NCI-H1436 (cell line): ENCODE results near the gene OLFML1.

Source experiments
- DNase-seq: peaks from one replicate; lab custom pipeline; 2025; lab: John Stamatoyannopoulos, UW

Gene OLFML1

DNA sequence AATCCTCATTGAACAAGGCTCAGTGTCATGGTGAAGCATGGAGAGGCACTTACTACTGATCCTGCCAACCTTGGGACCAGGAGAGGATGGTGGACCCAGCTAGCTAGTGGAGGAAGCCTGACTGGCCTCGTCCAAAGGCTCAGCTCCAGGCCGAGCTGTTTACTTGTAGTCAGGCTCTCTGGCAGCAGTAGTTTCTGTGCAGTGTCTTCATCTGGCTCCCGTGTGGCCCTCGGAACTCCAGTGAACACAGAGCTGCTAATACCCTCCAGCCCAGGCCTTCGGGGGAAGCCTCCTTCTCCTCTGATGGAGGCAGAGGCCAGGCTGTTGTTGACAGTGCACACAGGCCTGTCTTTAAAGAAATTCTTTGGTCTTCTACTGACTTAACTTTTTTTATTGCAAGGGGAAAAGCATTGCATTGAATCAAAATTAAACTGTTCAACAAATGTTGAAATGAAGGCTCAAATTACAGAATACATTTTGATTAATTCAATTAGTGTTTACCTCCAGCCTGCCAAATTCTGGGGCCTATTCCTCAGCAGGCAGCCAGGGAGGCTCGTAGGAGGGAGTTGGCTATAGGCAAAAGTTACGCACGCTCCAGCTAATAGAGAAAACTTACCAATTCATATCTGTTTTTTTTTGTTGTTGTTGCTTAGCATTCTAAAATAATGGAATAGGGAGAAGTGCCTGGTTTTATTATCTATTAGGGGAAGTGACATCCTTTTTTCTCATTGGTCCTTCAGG lies 47.3 kb downstream of the OLFML1 start:
- DNase-seq: no peak

DNA sequence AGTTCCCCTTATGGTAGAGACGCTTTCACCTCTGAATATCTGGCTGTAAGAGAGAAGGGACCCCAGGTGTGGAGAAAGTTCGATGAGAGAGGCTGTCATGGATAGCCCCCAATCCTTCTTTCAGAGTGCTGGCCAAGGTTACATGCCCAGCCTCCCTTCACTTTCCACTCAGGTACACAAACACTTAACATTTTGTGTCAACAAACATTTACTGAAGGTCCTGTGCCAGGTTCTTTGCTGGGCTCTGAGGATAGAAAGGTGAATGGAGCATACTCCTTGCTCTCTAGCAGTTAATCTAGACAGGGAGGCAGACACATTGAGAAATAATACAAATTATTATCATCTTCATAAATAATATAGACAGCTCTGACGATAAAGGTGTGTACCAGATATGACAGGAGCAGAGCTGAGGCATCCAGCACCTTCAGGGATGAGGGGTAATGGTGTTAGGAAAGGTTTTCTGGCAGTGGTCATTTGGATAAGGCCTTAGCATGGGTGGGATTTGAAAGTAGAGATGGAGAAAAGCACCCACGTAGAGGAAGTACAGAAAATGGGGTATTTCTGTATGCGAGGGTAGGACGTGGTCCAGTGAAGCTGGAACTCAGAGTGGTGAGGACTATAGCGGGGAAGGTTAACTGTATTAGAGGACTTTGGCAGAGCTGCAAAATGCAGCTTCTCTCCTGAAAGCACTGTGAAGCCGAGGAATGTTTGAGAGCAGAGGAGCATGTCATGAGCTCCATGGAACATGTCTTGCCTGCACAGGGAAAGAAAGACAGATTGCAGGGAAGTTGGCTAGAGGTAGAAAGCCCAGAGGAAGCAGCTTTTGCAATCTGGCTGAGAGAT lies 48.1 kb downstream of the OLFML1 start:
- no peak for DNase-seq

DNA sequence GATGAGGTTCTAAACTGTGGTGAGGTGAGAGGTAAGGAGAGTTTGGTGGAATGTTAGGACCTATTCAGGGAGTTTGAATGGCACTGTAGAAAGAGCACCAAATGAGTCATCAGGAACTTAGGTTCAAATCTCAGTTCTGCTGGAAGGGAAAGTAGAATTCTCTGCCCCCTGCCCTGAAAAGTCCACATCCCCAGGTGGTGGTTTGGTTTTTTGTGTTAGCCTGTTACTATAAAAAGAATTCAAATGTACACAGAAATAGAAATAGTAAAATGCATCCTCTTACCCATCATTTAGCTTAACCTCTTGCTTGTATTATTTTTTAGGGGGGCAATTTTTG lies 48.7 kb downstream of the OLFML1 start:
- no peak for DNase-seq

DNA sequence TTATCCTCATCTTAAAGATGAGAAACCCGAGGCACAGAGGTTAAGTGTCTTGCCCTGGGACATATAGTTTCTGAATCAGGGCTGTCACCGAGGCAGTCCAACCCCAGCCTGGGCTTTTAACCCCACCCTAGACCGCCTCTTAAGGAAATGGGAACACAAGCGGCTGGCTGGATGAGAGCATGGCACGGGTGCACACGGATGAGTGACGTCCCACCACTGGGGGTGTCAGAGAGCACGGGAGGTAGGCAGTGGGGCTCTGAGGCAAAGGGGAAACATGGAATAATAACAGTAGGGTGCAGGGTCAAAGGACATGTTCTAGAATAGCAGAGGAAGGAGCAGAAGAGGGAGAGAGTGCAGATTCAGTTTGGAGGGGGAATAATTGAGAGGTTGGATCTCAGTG lies 50.8 kb downstream of the OLFML1 start:
- DNase-seq: no peak

DNA sequence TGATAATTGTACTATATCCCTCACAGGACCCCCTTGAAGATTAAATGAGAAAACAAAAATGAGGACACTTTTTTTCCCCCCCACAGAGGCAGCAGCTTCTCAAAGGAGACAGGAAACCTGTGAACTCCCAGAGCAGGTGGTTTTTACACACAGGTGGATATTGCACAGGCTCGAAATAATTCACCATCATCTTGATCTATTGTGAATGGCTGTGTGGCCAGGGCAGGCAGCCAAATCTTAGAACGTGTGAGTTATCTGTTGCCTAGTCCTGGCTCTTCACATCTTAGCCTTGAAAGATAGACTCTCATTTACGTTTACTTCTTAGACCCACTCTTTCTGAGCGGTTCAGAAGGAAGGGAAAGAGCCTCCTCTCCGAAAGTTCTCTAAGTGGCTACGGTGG lies 52.0 kb downstream of the OLFML1 start:
- no peak for DNase-seq

- DNase-seq: no peak
These were observed 52.7 kb downstream of the OLFML1 start for GRCh38 chr11:7538031-7538430.

GRCh38 chr11:7538466-7539454 lies 53.5 kb downstream of the OLFML1 start:
- DNase-seq: no peak

DNA sequence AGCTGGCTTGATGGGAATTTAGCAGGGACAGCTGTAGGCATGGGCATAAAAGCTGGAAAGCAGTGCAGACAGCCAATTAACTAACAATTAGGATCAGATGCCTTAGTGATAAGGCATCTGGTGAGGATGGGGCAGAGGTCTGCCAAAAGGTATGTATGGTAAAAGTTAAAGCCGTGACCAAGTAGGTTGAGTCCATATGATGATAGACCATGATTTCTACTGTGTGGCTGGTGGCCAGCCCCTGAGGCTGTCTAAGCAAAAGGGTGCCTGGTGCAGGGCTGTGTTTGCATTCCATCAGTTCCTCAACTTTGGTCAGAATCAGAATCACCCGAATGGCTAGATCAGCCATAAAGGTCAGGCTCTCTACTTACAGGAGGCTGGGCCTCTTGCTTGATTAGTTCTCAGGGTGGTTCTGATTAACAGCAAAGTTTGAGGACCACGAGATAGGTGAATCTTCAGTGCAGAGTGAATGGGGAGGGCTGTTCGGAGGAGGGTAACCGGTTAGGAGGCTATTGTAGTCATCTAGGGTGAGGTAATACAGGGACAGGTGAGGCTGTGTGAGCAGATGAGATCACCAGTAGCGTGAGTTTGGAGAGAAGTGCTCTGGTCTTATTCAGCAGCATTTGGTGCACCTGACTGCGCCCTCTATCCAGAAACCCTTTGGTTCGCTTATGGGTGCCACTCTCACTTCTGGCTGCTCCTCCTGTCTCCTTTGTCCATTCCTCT lies 55.7 kb downstream of the OLFML1 start:
- no peak for DNase-seq

DNA sequence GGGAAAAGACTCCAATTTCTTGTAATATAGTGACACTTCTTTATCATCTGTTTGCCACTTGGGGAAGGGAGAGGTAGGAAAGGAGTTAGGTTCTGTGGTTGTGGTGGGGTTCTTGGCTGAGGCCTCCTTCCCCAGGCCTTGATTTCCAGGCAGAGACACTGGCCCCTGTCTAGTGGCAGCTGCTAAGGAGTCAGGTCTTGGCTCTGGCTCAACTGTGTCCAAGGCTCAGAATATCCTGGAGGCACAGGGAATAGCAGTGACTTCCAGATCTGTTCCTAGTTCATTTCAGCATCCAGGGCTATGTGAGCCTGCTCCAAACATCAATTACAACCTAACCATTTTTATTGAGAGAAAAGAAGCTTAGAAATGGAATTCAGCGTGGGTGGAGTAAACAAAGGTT lies 58.0 kb downstream of the OLFML1 start:
- DNase-seq: no peak

DNA sequence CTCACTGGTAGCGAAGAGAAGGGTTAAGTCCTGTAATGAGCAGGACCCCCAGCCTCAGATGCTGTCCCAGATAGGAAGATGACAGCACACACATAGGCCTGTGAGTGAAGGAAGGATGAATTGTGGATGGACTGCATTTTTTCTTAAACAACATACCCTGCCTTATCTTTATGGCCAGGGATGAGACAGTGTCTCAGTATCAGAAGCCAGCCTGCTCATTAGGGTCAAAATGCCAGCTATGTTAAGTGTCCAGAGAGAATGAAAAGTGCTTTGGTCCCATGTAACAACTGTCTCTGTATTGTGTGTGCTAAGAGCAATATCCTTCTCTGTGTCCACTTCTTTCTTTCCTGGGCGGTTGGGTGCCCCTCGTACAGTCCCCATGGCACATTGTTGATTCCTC lies 58.7 kb downstream of the OLFML1 start:
- DNase-seq: no peak

DNA sequence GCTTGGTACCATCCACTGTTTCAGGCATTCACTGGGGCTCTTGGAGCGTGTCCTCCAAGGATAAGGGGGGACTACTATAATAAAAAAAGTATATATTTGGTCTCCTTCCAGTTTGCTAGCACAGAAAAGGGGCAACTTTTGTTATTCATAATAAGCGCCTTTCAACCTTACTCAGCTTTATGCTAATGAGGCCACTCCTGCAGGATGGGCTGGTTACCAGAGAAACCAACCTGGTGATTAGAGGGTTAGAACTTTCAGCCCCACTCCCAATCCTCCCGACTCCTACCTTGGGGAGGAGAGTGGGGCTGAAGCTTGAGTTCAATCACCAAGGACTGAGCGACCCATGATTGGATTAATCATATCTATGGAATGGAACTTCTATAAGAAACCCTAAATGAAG lies 60.3 kb downstream of the OLFML1 start:
- no peak for DNase-seq

- DNase-seq: no peak
These were observed 61.1 kb downstream of the OLFML1 start for GRCh38 chr11:7546324-7546791.

GRCh38 chr11:7547687-7548086 lies 62.4 kb downstream of the OLFML1 start:
- DNase-seq: no peak

DNA sequence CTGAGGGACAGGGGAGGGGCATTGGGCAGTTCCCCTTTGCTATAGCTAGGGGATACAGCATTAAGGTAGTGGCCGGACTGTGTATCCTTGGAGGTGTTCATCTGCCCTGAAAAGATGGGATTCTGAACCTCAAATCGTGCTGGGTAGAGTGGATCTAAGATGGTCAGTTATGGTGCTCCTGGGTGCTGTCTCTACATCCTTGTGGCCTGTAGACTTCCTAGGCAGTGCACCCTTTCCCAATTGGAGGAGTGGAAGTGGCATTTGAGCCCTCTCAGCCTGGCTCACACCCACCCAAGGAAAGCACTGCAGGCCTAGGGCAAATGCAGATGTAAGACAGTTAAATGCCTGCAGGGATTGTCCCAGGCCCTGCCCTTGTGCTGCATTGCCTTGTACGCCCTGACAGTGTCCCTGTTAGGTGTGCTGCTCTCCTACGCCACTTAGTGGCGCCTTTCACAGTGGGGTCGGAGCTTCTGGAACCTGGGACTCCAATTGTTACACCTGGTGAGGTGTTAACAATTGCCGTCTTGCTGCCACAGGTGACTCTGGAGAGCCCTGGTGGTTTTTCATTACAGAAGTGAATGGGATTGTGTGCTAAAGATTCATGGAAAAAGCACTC lies 63.5 kb downstream of the OLFML1 start:
- no peak for DNase-seq

DNA sequence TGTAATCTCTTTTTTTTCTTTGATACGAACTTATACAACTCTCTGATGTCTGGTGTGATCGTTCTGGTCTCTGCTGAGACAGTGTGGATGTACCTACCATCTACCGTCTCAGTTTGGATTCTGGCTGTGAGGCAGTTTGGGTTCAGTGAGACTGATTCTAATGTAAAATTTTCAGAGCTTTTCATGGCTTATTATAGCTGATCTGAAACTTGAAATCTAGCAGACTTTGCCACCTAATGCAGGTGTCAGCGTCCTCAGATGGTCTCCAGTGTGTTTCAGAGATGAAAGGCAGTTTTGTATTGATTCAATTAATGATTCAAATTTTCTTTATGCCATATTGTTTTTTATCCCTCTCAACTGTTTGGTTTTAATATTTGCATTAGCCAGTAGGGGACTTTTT lies 64.4 kb downstream of the OLFML1 start:
- DNase-seq: no peak

DNA sequence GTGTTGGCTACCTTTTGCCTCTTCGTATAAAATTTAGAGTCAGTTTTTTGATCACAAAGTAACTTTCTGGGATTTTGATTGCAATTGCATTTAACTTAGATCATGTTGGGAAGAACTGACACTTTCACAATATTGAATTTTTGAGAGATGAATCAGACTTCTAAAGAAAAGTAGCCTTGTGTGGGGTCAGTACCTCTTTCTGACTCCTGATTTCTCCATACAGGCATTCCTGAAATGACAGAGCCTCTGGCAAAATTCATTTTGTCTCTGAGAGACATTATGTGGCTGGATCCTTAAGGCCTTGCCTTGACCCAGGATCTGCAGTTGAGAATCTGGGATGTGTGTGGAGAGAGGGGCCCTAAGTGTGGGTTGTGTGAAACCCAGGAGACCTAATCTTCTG lies 66.3 kb downstream of the OLFML1 start:
- no peak for DNase-seq

DNA sequence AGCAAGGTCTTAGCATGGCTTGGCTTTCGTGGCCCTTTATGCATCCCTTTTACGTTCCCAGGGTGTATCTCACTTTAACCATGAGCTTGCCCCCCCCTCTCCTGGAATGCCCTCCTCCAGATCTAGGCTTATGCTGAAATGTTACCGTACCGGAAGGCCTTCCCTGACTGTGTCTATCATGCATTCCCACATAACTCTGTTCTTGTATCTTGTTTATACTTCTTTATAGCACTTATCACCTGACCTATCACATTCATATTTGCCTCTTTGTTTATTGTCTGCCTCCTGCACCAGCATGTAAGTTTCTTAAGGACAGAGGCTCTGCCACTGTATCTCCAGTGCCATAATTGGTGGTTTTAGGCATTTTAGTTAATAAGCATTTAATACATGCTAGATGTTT lies 67.4 kb downstream of the OLFML1 start:
- DNase-seq: no peak

DNA sequence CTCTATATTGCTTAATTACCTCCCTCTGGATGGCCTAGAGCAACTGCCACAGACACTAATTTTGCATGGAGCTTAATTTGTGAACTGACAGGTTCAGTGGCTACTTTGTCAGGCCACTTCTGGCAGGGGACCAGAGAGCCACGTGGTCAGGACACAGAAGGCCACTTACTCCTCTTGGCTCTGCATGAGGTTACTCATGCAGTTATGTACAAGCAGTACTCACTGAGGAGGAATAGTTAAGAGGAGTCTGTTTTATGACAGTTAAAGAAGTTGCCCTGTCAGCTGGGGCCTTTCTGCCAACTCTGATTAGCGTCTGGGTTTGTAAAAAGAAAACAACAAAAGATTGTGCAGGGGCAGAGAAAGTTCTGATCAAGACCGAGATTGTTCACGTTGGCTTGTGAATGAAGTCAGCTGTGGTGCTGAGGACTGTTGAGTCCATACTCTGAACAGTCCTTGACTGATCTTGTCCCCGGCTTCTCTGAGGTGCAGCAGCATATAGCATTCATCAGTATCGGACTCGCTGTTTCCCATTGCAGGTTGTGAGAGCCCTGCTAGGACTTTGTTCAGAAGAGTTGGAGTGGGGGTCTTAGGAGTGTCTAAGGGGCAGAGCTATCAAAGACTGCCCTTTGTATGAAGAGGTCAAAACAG lies 69.9 kb downstream of the OLFML1 start:
- DNase-seq: no peak

GRCh38 chr11:7558046-7558445 lies 72.7 kb downstream of the OLFML1 start:
- DNase-seq: no peak

DNA sequence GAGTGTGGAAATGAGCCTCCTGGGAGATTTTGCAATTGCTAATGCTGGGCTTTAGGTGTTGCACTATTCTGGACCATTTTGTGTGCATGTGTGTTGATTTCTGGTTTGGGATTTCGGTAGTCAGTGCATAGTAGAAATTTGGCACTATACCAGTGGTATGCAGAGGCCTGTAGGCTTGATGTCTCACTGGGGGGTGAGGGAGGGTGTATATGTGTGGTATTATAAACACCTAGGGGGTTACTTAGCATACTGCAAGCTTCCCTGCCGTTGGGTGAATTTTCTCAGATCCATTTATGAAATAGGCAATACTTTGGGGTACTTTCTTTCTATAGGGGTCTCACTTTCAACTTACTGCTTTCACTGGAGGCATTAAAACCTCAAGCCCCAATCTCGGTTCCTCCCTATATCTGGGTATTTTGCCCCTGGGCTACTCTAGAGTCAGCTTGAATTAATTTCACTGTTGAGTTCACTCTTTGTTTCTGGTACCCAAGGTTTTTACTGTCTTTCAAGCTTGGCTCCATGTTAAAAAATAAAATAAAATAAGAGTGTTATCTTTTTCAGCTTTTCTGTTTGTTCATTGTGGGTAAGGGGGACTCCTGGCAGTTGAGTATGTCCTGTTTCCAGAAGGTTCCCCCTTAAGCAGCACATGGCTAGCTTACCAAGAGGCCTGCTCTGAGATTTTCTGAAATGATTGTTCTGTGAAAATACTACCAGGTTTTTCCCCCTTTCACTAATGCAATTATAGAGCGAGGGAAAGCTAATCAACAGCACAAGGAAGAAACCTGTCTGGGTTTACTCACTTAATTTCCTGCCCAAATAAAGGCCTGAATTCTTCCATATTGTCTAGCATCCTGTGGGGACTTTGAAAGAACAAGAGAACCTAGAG lies 74.3 kb downstream of the OLFML1 start:
- DNase-seq: no peak
